Activated CD8-positive, alpha-beta memory T cell treated with anti-CD3 and anti-CD28 coated beads for 24 hours (primary cell): ENCODE measurements around the gene ZNRF3.

ENCODE experiments used
- DNase-seq: peaks from one replicate; pipeline ENCODE4 v3.0.0-alpha.2; 2020

The ZNRF3 gene

GRCh38 chr22:28956506-28956905 is 73.1 kb downstream of the ZNRF3 start:
- no peak for DNase-seq

- DNase-seq, result no peak
Observed at GRCh38 chr22:28958611-28959010, 75.2 kb downstream of the ZNRF3 start.

- no peak for DNase-seq
Observed at GRCh38 chr22:28962042-28962554, 78.7 kb downstream of the ZNRF3 start.

- no peak for DNase-seq
Observed at GRCh38 chr22:28963362-28963761, 80.0 kb downstream of the ZNRF3 start.

GRCh38 chr22:28967163-28967665 is 83.8 kb downstream of the ZNRF3 start:
- DNase-seq, result no peak

- no peak for DNase-seq
Observed at GRCh38 chr22:28967969-28968368, 84.6 kb downstream of the ZNRF3 start.

- no peak for DNase-seq
Observed at GRCh38 chr22:28969401-28970168, 86.2 kb downstream of the ZNRF3 start.

GRCh38 chr22:28973352-28973751 is 90.0 kb downstream of the ZNRF3 start:
- DNase-seq, result no peak

- no peak for DNase-seq
Observed at GRCh38 chr22:28977060-28977459, 93.7 kb downstream of the ZNRF3 start.

- DNase-seq, result no peak
Observed at GRCh38 chr22:28977481-28977971, 94.2 kb downstream of the ZNRF3 start.

GRCh38 chr22:28978158-28978557 is 94.8 kb downstream of the ZNRF3 start:
- DNase-seq, result no peak

GRCh38 chr22:28978863-28979796 is 95.8 kb downstream of the ZNRF3 start:
- DNase-seq, result no peak

GRCh38 chr22:28980326-28980725 is 97.0 kb downstream of the ZNRF3 start:
- no peak for DNase-seq

GRCh38 chr22:28981818-28982499 is 98.6 kb downstream of the ZNRF3 start:
- DNase-seq, result no peak

- no peak for DNase-seq
Observed at GRCh38 chr22:28983190-28983589, 99.8 kb downstream of the ZNRF3 start.

GRCh38 chr22:28983788-28984441 is 100.5 kb downstream of the ZNRF3 start:
- DNase-seq, result no peak

- DNase-seq, result no peak
Observed at GRCh38 chr22:28984482-28985158, 101.2 kb downstream of the ZNRF3 start.

GRCh38 chr22:28985581-28986290 is 102.4 kb downstream of the ZNRF3 start:
- no peak for DNase-seq

GRCh38 chr22:28986366-28986765 is 103.0 kb downstream of the ZNRF3 start:
- DNase-seq, result no peak

- DNase-seq, result no peak
Observed at GRCh38 chr22:28988457-28988856, 105.1 kb downstream of the ZNRF3 start.

- no peak for DNase-seq
Observed at GRCh38 chr22:28989035-28989464, 105.7 kb downstream of the ZNRF3 start.
